GM19463 (cell line): ENCODE measurements around the gene PLCL2.

ENCODE experiments used
- ATAC-seq: cut with Tn5 transposase; IDR thresholded peaks from one replicate; pipeline ENCODE4 v1.9.1; 2021; ENCODE audit warnings: mild to moderate bottlenecking, moderate library complexity; ENCODE audit not compliant: unreplicated experiment

The PLCL2 gene

DNA sequence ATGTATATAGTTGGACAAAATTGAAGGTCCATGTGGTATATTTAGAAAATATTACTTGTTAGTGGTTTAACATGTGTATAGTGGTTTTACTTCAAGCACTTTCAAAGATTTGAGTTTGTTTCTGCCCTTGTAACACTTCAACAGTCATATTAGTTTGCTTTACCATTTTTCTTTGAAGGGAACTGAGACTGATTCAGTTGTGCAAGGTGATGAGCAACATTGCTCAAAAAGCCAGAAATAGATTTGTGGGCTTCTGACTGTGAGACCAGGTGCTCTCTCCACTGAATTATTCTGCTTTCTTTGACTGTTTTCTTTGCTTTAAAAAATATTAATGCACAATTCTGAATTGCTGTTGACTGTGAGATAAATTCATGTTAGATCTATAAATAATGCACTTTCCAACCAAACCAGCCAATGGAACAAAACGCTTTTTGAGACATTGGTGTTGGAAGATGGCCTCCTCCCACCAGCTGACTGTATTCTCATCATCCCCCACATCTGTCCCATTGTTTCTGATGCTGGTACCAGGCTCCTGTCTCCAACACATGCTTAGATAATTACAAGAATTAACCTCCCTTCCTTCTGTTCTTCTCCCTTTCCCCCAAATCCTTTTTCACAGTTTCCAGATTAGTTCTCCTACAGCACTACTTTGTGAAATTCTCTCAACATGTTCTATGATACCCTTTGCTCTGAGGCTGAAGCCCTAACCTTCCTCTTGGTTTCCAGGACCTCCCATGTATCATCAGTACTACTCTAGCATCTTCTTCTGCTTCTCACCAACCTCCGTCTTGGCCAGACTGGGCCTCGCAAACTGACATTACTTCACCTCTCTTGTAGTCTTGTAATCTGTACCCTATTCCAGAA is 27.9 kb downstream of the PLCL2 start:
- peak; percentile 93 for ATAC-seq

DNA sequence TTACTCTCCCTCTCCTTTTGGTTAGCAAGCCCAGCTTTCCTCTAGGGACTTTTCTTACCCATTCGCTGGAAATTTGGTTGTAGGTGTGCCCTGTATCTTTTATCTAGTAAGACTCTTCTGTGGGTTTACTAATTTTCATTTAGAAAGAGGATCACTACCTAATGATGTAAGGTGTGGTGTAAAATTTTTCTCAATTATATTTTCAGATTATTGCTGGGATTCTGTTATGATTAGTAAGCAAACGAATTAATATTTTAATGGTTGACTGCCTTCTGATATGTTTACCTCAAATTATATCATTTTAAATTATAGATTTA is 28.5 kb downstream of the PLCL2 start:
- peak; percentile 2 for ATAC-seq

DNA sequence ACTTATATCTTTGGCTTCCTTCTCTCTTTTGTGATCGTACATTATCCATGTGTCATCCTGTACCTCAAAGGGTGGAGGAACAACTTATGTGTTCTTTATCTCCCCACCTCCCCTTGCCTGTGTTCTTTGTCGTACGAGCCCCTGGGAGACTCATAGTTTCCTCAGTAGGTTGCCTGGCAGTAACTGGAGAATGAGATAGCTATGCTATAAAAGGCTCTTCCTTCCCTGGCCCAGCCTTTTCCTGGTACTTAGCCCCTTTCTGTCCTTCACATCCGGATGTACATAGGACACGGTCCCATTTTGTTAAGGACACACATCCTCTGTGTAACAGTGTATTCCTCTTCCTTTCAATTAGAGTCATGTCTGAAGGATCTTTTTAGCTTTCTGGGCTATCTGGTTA is 32.1 kb downstream of the PLCL2 start:
- ATAC-seq, result no peak

DNA sequence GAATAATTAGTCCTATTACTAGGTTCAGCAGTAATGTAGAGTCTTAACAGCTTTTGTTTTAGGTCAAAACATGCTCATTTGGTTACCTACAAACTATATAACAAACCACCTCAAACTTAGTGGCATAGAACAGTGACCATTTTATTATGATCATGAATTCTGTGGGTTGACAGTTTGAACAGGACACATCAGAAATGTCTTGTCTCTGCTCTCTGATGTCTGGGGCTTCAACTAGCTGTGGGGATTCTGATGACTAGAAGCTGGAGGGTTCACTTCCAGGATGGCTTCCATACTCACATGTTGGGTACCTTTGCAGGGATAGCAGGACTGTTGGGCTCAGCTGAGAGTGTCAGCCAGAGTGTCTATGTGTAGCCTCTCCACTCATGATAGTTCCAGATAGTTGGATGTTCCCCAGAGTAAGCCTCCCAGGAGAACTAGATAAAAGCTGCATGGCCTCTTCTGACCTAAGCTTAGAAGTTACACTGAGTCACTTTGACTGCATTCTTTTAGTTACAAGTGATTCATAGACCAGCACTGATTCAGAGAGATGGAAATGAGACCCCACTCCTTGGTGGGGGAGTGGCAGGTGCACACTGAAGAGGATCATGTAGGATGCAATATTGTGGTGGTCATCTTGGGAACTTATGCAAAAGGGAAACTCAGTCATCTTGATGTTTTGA is 32.6 kb downstream of the PLCL2 start:
- no peak for ATAC-seq

- ATAC-seq, result no peak
These were observed 33.4 kb downstream of the PLCL2 start for GRCh38 chr3:16917980-16918682.

GRCh38 chr3:16918683-16919025 is 33.9 kb downstream of the PLCL2 start:
- ATAC-seq, result no peak

- ATAC-seq, result no peak
These were observed 38.4 kb downstream of the PLCL2 start for GRCh38 chr3:16923112-16923511.

- ATAC-seq, result peak; percentile 39
These were observed 42.7 kb downstream of the PLCL2 start for GRCh38 chr3:16927485-16927884.

DNA sequence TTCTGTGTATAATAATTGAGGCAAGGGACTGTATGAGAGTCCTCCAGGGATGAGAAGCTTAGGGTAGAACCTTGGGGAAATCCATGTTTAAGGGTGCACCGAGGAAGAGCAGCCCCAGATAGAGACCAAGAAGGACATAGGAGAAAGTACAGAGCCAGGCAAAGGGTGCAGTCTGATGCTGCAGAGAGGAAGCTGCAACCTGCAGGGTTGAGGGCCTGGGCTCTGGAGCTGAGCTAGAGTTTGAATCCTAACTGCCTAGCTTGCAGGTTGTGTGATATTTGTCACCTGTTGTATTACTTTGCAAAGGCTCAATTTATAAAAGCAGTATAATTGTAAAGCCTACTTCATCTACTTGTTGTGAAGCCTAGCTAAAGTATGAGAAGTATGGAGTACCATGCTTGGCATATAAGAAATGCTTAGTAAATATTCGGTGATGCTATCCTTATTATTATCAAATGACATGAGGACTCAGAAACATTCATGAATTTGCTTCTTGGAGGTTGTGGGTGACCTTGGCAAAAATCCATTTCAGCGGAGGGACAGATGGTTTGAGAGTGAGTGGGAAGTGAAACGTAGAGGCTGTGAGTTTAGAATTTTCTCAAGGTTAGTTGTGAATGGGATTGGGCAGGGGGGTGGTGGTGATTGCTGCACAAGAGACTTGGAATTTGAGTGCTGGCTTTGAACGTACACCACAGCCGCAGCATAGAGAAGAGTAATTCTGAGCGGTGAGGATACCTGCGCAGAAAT is 43.8 kb downstream of the PLCL2 start:
- no peak for ATAC-seq

GRCh38 chr3:16929311-16929710 is 44.6 kb downstream of the PLCL2 start:
- ATAC-seq, result no peak

DNA sequence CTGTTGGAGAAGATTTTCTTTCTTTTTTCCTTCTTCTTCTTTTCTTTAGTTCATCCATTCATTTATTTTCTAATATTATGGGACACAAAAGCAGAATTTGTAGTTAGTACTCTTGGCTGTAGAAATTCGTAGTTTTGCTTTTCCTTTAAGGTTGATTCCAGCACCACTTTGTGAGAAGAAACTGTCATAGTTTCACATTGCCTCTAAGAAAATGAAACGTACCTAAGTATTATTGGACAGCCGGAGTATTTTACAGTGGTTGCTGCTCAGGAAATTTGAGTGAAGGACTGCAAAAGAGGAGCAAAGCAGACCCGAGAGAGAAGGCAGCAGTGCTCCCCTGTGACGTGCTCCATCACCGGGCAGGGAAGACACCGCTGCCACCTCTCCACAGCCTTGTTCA is 48.1 kb downstream of the PLCL2 start:
- peak; percentile 56 for ATAC-seq

DNA sequence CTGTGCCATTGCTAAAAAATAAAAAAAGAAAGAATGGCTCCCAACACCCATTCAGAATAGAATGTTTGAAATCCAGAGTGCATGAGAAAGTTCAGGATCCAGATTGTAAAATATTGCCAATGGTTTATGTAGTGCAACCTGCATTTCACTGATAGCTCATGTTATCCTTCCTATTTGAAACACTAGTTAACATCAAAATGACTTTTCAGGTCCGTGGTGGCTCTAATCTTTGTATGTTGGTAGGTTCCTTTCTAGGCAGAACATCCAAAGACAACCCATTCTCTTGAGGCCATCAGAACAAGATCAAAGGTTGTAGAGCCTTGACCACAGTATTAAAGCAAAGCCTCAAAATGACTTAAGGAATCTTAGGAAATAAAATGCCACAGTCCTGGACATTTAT is 51.0 kb downstream of the PLCL2 start:
- ATAC-seq, result no peak

DNA sequence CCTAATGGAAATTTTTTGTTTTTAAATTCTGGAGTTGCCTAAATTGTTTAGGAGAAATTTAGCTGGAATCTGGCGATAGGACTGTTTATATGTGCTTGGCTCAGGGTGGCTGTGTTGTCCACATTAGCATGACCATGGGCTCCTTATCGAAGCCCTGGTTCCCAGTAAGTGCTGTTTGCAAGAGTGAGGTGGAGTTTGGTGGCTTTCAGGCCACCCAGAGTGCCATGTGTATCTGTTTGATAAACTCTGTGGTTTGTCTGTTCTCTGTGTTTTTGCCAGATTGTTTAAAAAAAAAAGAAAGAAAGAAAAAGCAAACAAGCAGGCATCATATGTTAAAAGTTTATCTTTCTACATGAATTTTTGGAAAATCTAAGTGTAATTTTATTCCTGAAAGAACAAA is 51.5 kb downstream of the PLCL2 start:
- no peak for ATAC-seq

DNA sequence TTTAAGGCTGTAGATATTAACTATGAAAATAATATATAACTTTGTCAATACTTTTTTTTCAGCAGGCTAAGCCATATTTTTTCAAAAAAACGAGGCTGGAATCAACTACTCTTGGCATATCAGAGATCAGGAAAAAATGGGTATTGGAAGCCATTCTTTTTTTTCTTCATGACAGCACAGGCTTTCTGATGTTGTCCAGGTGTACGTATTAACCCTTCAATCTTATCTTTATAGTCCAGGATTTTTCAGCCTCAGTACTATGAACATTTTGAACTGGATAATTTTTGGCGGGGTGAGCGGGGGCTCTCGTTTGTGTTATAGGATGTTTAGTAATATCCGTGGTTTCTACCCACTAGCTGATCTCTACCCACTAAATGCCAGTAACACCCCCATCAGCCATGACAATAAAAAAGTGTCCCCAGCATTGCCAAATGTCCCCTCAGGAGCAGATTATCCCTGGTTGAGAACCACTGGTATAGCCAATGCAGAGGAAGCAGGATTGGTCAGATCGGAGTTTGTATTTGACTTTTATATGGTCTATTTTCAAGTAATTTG is 52.0 kb downstream of the PLCL2 start:
- no peak for ATAC-seq

- no peak for ATAC-seq
These were observed 52.6 kb downstream of the PLCL2 start for GRCh38 chr3:16937326-16937845.

DNA sequence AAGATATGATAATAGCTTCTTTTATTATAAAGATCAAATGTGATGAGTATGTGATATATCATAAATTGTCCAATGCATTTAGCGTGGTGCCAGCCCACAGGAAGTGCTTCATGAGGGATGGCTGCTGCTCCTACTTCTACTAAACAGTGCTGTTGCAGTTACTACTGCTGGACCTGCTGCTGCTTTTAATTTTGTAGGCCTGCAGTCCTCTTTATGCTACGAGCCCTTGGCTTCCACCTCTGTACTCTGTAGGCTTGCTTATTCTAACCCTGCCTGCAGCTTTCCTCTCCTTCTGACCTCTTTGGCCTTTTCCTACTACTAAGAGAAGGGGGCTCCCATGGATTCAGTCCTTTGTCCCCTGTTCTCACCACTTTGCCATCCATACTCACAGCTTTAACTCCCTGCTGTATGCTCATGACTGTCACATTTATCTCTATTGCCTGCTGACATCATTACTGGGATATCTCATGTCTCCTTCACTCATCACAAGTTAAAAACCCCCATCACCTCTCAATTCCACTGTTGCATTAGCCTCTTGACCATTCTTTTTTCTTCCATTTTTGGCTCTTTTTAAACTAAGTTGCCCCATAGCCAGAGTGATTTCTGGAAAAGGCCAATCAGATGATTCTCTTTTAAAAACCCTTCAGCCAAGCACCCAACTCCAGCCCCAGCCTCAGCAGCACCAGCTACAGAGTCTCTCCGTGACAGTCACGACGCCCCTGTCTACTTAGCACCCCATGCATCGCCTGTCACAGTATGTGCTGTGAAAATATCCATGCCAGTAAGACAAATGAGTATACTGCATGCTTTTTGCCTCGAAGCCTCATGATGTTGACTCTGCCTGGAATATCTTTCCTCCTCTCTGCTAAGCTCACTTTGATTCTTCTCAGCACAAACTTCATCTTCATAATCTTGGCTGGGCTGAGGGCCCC is 56.3 kb downstream of the PLCL2 start:
- ATAC-seq, result no peak

DNA sequence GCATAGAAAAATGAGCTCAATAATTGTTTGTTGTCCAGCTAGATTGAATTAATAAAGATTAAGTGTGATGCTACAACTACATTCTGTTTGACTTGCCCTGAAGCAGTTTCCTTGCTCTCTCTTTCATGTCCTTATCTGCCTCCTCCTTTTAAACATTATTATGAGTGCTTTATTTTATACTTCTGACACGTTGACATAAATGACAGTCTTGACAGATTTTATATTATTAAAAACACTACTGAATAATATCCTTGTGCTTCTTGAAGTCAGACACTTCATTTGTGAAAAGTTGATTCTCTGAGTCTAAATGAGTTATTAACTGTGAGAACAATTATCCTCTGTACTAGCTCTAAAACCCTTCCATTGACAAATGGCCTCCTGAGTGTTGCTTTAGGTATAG is 58.2 kb downstream of the PLCL2 start:
- ATAC-seq, result no peak

DNA sequence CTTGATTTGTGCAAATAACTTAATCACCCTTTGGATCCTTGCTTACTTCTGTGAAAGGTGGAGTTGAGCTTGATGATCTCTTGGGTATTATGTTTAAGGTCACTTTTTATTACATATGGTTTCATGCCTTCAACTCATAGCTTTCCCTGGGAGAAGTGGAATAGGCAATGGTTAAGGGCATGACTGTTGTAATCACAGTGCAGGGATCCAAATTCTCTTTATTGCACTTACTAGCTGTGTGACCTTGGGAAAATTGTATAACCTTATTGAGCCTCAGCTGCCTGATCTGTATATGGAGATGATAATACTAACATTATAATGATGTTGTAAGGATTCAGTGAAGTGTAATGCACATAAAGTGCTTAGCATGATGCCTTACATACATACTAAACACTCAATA is 59.1 kb downstream of the PLCL2 start:
- ATAC-seq, result no peak

GRCh38 chr3:16944356-16944755 is 59.6 kb downstream of the PLCL2 start:
- ATAC-seq, result no peak

DNA sequence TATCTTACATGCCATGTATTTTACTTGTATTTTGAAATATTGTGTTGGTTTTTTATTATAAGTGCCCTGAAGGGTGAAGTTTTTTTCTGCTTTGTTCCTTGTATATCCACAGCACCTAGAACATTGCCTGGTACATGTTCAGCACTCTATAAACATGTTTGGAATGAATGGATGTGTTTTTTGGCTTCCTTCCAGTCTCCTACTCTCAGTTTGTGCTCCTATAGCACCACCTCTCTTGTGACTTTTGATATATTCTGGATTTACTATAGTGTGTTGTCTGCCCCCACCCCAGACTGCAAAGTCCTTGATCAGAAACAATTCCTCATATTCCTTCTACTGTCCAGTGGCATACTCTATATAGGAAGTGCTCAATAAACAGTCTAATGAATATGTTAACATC is 60.6 kb downstream of the PLCL2 start:
- no peak for ATAC-seq
